Activated CD4-positive, alpha-beta T cell treated with anti-CD3 and anti-CD28 coated beads for 1 hour (primary cell): ENCODE data around the gene IGF2BP3.

Experiments
- DNase-seq: peaks from one replicate; pipeline ENCODE4 v3.0.0-alpha.2; 2020

IGF2BP3 gene

GRCh38 chr7:23371654-23372053, 98.6 kb downstream of the IGF2BP3 start:
- no peak for DNase-seq

GRCh38 chr7:23369695-23370404, 100.4 kb downstream of the IGF2BP3 start:
- no peak for DNase-seq

GRCh38 chr7:23369100-23369499, 101.2 kb downstream of the IGF2BP3 start:
- no peak for DNase-seq

- DNase-seq, result no peak
Measured at GRCh38 chr7:23358152-23358674, 112.1 kb downstream of the IGF2BP3 start.

GRCh38 chr7:23357190-23358093, 112.8 kb downstream of the IGF2BP3 start:
- no peak for DNase-seq

- DNase-seq, result no peak
Measured at GRCh38 chr7:23356726-23357125, 113.6 kb downstream of the IGF2BP3 start.

GRCh38 chr7:23356168-23356567, 114.1 kb downstream of the IGF2BP3 start:
- DNase-seq, result no peak

- no peak for DNase-seq
Measured at GRCh38 chr7:23353172-23353571, 117.1 kb downstream of the IGF2BP3 start.

GRCh38 chr7:23350466-23350865, 119.8 kb downstream of the IGF2BP3 start:
- DNase-seq, result no peak

GRCh38 chr7:23349484-23350157, 120.7 kb downstream of the IGF2BP3 start:
- no peak for DNase-seq

- no peak for DNase-seq
Measured at GRCh38 chr7:23347682-23348180, 122.6 kb downstream of the IGF2BP3 start.

GRCh38 chr7:23347033-23347681, 123.1 kb downstream of the IGF2BP3 start:
- DNase-seq, result no peak

- DNase-seq, result no peak
Measured at GRCh38 chr7:23346316-23346715, 124.0 kb downstream of the IGF2BP3 start.

- no peak for DNase-seq
Measured at GRCh38 chr7:23345601-23346000, 124.7 kb downstream of the IGF2BP3 start.

- DNase-seq, result no peak
Measured at GRCh38 chr7:23343806-23344475, 126.3 kb downstream of the IGF2BP3 start.

GRCh38 chr7:23343102-23343501, 127.2 kb downstream of the IGF2BP3 start:
- DNase-seq, result no peak

GRCh38 chr7:23341846-23342598, 128.3 kb downstream of the IGF2BP3 start:
- DNase-seq, result no peak

GRCh38 chr7:23338863-23339262, 131.4 kb downstream of the IGF2BP3 start:
- DNase-seq, result no peak

GRCh38 chr7:23338439-23338838, 131.9 kb downstream of the IGF2BP3 start:
- DNase-seq, result no peak

GRCh38 chr7:23337374-23337773, 132.9 kb downstream of the IGF2BP3 start:
- DNase-seq, result no peak

GRCh38 chr7:23336799-23337283, 133.4 kb downstream of the IGF2BP3 start:
- no peak for DNase-seq
